CD14-positive monocyte (primary cell): ENCODE results near the gene BLMH. TPM values are rescaled to one million over a fixed set of nuclear protein-coding genes. Genes with fewer than 3 reads are reported as not detected.

ENCODE experiments used
- DNase-seq, 3 donors: peaks; one replicate each; pipeline ENCODE4 v3.0.0-alpha.2; 2011 to 2022
- H2AFZ ChIP-seq: 2 replicates; pipeline ENCODE4 v1.6.0; 2012; ENCODE audit warnings: mild to moderate bottlenecking, low read depth, low read length, inconsistent platforms; ENCODE audit not compliant: insufficient read depth, poor library complexity, severe bottlenecking
- H3K27ac ChIP-seq, 2 donors: 1 replicate in 1 of 2; 2 replicates in 1 of 2; pipeline ENCODE4 v1.5.1; 2012 to 2013; ENCODE audit warnings: low read length in 2 of 2, control low read depth in 1 of 2, inconsistent platforms in 1 of 2, low read depth in 1 of 2, mild to moderate bottlenecking in 1 of 2
- H3K27me3 ChIP-seq, 2 donors: one replicate each; pipeline versions ENCODE4 v1.6.0 to v1.6.1; 2011 to 2013; ENCODE audit warnings: low read length in 2 of 2; ENCODE audit not compliant: control insufficient read depth in 2 of 2, insufficient read depth in 2 of 2
- H3K36me3 ChIP-seq, 2 donors: replicated peaks in 1 of 2; 1 replicate in 1 of 2; 2 replicates in 1 of 2; pipeline versions ENCODE4 v1.5.1 to v1.6.1; 2012 to 2013; ENCODE audit warnings: low read length in 2 of 2, control low read depth in 1 of 2, inconsistent platforms in 1 of 2, mild to moderate bottlenecking in 1 of 2; ENCODE audit not compliant: insufficient read depth in 2 of 2, control insufficient read depth in 1 of 2
- H3K4me1 ChIP-seq, 2 donors: 1 replicate in 1 of 2; 2 replicates in 1 of 2; pipeline versions ENCODE4 v1.5.1 to v1.6.1; 2012 to 2013; ENCODE audit warnings: low read length in 2 of 2, control low read depth in 1 of 2, inconsistent platforms in 1 of 2, mild to moderate bottlenecking in 1 of 2, moderate library complexity in 1 of 2; ENCODE audit not compliant: insufficient read depth in 2 of 2, control insufficient read depth in 1 of 2
- H3K4me2 ChIP-seq: replicated peaks from 2 replicates; pipeline ENCODE3; 2012; ENCODE audit warnings: low read length, moderate library complexity, mild to moderate bottlenecking; ENCODE audit not compliant: poor library complexity, severe bottlenecking; ENCODE audit errors: extremely low read depth
- H3K4me3 ChIP-seq, 3 experiments: fragments of 200-600 bp in 1 of 3; sonication (generic) in 1 of 3; replicated peaks in 1 of 3; 1 replicate in 2 of 3; 2 replicates in 1 of 3; pipeline ENCODE4 v1.5.1; 2011 to 2013; ENCODE audit warnings: low read length in 3 of 3, mild to moderate bottlenecking in 3 of 3, control low read depth in 2 of 3, low read depth in 2 of 3, inconsistent platforms in 1 of 3, moderate library complexity in 1 of 3
- H3K79me2 ChIP-seq: 2 replicates; pipeline ENCODE4 v1.6.0; 2012; ENCODE audit warnings: mild to moderate bottlenecking, control low read depth, inconsistent platforms, low read length, moderate library complexity; ENCODE audit not compliant: insufficient read depth
- H3K9ac ChIP-seq: 2 replicates; pipeline ENCODE4 v1.6.0; 2017; ENCODE audit warnings: low read length, mild to moderate bottlenecking; ENCODE audit not compliant: insufficient read depth, poor library complexity, severe bottlenecking
- H3K9me3 ChIP-seq, 2 donors: replicated peaks in 1 of 2; 1 replicate in 1 of 2; 2 replicates in 1 of 2; pipeline versions ENCODE4 v1.5.1 to v1.6.1; 2012 to 2013; ENCODE audit warnings: low read length in 2 of 2, control low read depth in 1 of 2; ENCODE audit not compliant: control insufficient read depth in 1 of 2, insufficient read depth in 1 of 2
- H4K20me1 ChIP-seq: 2 replicates; pipeline ENCODE4 v1.6.0; 2012; ENCODE audit warnings: mild to moderate bottlenecking, low read length, control low read depth, moderate library complexity; ENCODE audit not compliant: insufficient read depth
- H3K27ac Mint-ChIP-seq, 7 donors: one replicate each; pipeline ENCODE4 v1.8.0; 2020; ENCODE audit warnings: mild to moderate bottlenecking in 7 of 7, mixed read lengths in 7 of 7, moderate library complexity in 6 of 7, inconsistent platforms in 2 of 7
- H3K27me3 Mint-ChIP-seq, 3 donors: one replicate each; pipeline ENCODE4 v1.8.0; 2021 to 2022; ENCODE audit warnings: low read depth in 3 of 3, mild to moderate bottlenecking in 3 of 3, mixed read lengths in 3 of 3, moderate library complexity in 3 of 3, inconsistent platforms in 1 of 3
- H3K36me3 Mint-ChIP-seq, 2 donors: one replicate each; pipeline ENCODE4 v1.8.0; 2020; ENCODE audit warnings: mixed read lengths in 2 of 2, inconsistent platforms in 1 of 2, mild to moderate bottlenecking in 1 of 2
- H3K4me1 Mint-ChIP-seq: one replicate; pipeline ENCODE4 v1.8.0; 2020; ENCODE audit warnings: mild to moderate bottlenecking, mixed read lengths
- H3K4me3 Mint-ChIP-seq, 2 donors: one replicate each; pipeline ENCODE4 v1.8.0; 2020; ENCODE audit warnings: mild to moderate bottlenecking in 2 of 2, mixed read lengths in 2 of 2, moderate library complexity in 1 of 2
- H3K9me3 Mint-ChIP-seq, 7 donors: one replicate each; pipeline ENCODE4 v1.8.0; 2020 to 2022; ENCODE audit warnings: mixed read lengths in 7 of 7, mild to moderate bottlenecking in 6 of 7, moderate library complexity in 6 of 7, inconsistent platforms in 2 of 7
- WGBS: methylation state at CpG from one replicate; pipeline ENCODE4 v1.1.5; 2013; ENCODE audit warnings: missing lambda C conversion rate; ENCODE audit not compliant: insufficient coverage; 5-methylcytosine and 5-hydroxymethylcytosine counted together
- intact Hi-C, 2 donors: fragments of 100-400 bp; cut with micrococcal nuclease; formaldehyde crosslinking; loops; one replicate each; pipeline versions ENCODE4 v1.15.0 to v1.15.1; 2023
- polyA plus RNA-seq, 3 donors: library from polyadenylated mRNA; depleted of rRNA in 1 of 3; unstranded in 2 of 3; stranded (reverse) in 1 of 3; fragments of 300-500 nt in 2 of 3; fragments of >200 nt in 1 of 3; fragmentation: Illumina TruSeq in 2 of 3; gene quantifications; 1 replicate in 2 of 3; 2 replicates in 1 of 3; pipeline ENCODE4 v1.2.3, GENCODE V29; 2012 to 2021
- TF ChIP-seq, protein P1 (sequence below): fragments of 200-600 bp; IDR thresholded peaks from one replicate; pipeline ENCODE4 v1.8.0; 2022; ENCODE audit warnings: antibody characterized with exemption, mild to moderate bottlenecking

BLMH gene
- polyA plus RNA-seq, 3 donors: 6.6 to 10.8 (median 10.4) TPM

- DNase-seq: peak in 1 of 3 donors; percentile 30
- Mint-ChIP-seq H3K27me3 (peaks cover 1 to 3% (median 2%) of the 10 kb centered on the region in 3 donors), H3K36me3 (no peaks in the 10 kb centered on the region), H3K4me1 (peaks cover 39% of the 10 kb centered on the region), H3K9me3 (peaks cover 2 to 14% (median 7%) of the 10 kb centered on the region in 7 donors), H3K27ac (peak overlapping the region; percentile 27 to 90 (median 68)), H3K4me3 (no peak overlapping the region)
- peaks cover 0 to 4% of the 10 kb centered on the region in 2 donors for H3K9me3 ChIP-seq
- H3K9ac ChIP-seq: no peak overlapping the region
- intact Hi-C loops: loop anchor here (5.0 to 10.0 kb wide), 3 partner anchors 40 to 213 kb away; partner anchors contain the start of genes BLMH (in 1 of the 2) and CPD (in 1 of the 2)
- TF ChIP-seq, protein P1, sequence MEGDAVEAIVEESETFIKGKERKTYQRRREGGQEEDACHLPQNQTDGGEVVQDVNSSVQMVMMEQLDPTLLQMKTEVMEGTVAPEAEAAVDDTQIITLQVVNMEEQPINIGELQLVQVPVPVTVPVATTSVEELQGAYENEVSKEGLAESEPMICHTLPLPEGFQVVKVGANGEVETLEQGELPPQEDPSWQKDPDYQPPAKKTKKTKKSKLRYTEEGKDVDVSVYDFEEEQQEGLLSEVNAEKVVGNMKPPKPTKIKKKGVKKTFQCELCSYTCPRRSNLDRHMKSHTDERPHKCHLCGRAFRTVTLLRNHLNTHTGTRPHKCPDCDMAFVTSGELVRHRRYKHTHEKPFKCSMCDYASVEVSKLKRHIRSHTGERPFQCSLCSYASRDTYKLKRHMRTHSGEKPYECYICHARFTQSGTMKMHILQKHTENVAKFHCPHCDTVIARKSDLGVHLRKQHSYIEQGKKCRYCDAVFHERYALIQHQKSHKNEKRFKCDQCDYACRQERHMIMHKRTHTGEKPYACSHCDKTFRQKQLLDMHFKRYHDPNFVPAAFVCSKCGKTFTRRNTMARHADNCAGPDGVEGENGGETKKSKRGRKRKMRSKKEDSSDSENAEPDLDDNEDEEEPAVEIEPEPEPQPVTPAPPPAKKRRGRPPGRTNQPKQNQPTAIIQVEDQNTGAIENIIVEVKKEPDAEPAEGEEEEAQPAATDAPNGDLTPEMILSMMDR: no peak
- H3K27ac ChIP-seq: peak overlapping the region; percentile 53 to 54
- 100% methylated on average over 1 of the region's 1 CpG for WGBS
- H3K4me1 ChIP-seq: peaks cover 18 to 33% of the 10 kb centered on the region in 2 donors
- H3K4me3 ChIP-seq: no peak overlapping the region
- no peaks in the 10 kb centered on the region for H3K36me3 ChIP-seq
- no peaks in the 10 kb centered on the region for H3K79me2 ChIP-seq
- peak overlapping the region; percentile 42 for H2AFZ ChIP-seq
- H4K20me1 ChIP-seq: no peaks in the 10 kb centered on the region
- H3K27me3 ChIP-seq: no peaks in the 10 kb centered on the region
- no peak overlapping the region for H3K4me2 ChIP-seq
Measured at GRCh38 chr17:30337393-30337999, 45.8 kb upstream of the BLMH start.

GRCh38 chr17:30336369-30337171 lies 44.8 kb upstream of the BLMH start:
- Mint-ChIP-seq H3K9me3 (peaks cover 2 to 14% (median 7%) of the 10 kb centered on the region in 7 donors), H3K4me3 (no peak overlapping the region), H3K4me1 (peaks cover 48% of the 10 kb centered on the region), H3K27ac (peak overlapping the region in 4 of 7 donors; percentile 30 to 80 (median 58)), H3K27me3 (peaks cover 1 to 3% (median 2%) of the 10 kb centered on the region in 3 donors), H3K36me3 (no peaks in the 10 kb centered on the region)
- peak; percentile 34 to 60 (median 60) for DNase-seq
- WGBS: 61% methylated on average over 5 of the region's 8 CpGs
- peaks cover 0 to 4% of the 10 kb centered on the region in 2 donors for H3K9me3 ChIP-seq
- H3K4me3 ChIP-seq: no peak overlapping the region
- TF ChIP-seq, protein P1: peak; percentile 97
- no peaks in the 10 kb centered on the region for H3K79me2 ChIP-seq
- H3K4me2 ChIP-seq: no peak overlapping the region
- no peaks in the 10 kb centered on the region for H3K36me3 ChIP-seq
- no peak overlapping the region for H2AFZ ChIP-seq
- H3K27ac ChIP-seq: no peak overlapping the region
- H3K27me3 ChIP-seq: no peaks in the 10 kb centered on the region
- H4K20me1 ChIP-seq: no peaks in the 10 kb centered on the region
- peaks cover 23 to 38% of the 10 kb centered on the region in 2 donors for H3K4me1 ChIP-seq
- H3K9ac ChIP-seq: no peak overlapping the region
- intact Hi-C loops: loop anchor here (5.0 to 10.0 kb wide), 3 partner anchors 41 to 212 kb away; partner anchors contain the start of genes BLMH (in 1 of the 2) and CPD (in 1 of the 2)
